Measurements from ENCODE around the gene RMND1. TPM values are rescaled to one million over a fixed set of nuclear protein-coding genes. Genes with fewer than 3 reads are reported as not detected.

Gene RMND1
- total RNA-seq, 1 experiment from 2014 or later = 23.3 TPM

GRCh38 chr6:151408858-151409257 is 43.1 kb downstream of the RMND1 start (continued):
- TF ChIP-seq AR (CRISPR knock-in tag; IDR thresholded peaks at IDR 0.05) (0 out of 2 replicates have a peak, but pooled peaks have one; percentile 14), USF2 (CRISPR knock-in tag; IDR thresholded peaks at IDR 0.05) (no peak), E2F1 (CRISPR knock-in tag; IDR thresholded peaks at IDR 0.05) (no peak), MAX (CRISPR knock-in tag; IDR thresholded peaks at IDR 0.05) (no peak), SMAD3 (CRISPR knock-in tag; IDR thresholded peaks at IDR 0.05; ENCODE audit: borderline replicate concordance) (no peak), GRHL2 (CRISPR knock-in tag; IDR thresholded peaks at IDR 0.05; ENCODE audit: insufficient replicate concordance, severe bottlenecking) (no peak), ZNF219 (CRISPR knock-in tag; IDR thresholded peaks at IDR 0.05; ENCODE audit: borderline replicate concordance) (no peak)

- DNase-seq (ENCODE audit: low spot score) = no peak
- Mint-ChIP-seq H3K36me3 (peaks cover 36% of the 10 kb centered on the region), H3K9me3 (no peaks in the 10 kb centered on the region), H3K4me3 (no peak overlapping the region), H3K27ac (peak overlapping the region; percentile 85; the same call in 1 of the 2 replicates), H3K27me3 (ENCODE audit: low read depth) (no peaks in the 10 kb centered on the region), H3K4me1 (peaks cover 15% of the 10 kb centered on the region)
- no peak for ATAC-seq
- ChIA-PET POLR2A (interaction anchor here (0.6 kb wide), 1 partner anchor 109 kb away, joined by 3 read pairs; no protein-coding TSS in a partner anchor), CTCF (interaction anchor here (0.7 kb wide), 2 partner anchors 119 to 383 kb away, joined by 3 read pairs; no protein-coding TSS in a partner anchor)
- TF ChIP-seq ZNF532 (CRISPR knock-in tag; IDR thresholded peaks at IDR 0.05; ENCODE audit: borderline replicate concordance) (no peak), GTF2I (CRISPR knock-in tag; conservative IDR thresholded peaks at IDR 0.05) (no peak), SP1 (CRISPR knock-in tag; conservative IDR thresholded peaks at IDR 0.05) (no peak)
Observed at GRCh38 chr6:151403919-151404308, 48.0 kb downstream of the RMND1 start.

- TF ChIP-seq RELA (CRISPR knock-in tag; IDR thresholded peaks at IDR 0.05; ENCODE audit: borderline replicate concordance) (no peak), NR1H2 (CRISPR knock-in tag; IDR thresholded peaks at IDR 0.05) (no peak), GTF2I (CRISPR knock-in tag; conservative IDR thresholded peaks at IDR 0.05) (no peak), NFYB (CRISPR knock-in tag; conservative IDR thresholded peaks at IDR 0.05; ENCODE audit: low read depth) (no peak), ZNF263 (CRISPR knock-in tag; IDR thresholded peaks at IDR 0.05; ENCODE audit: low read depth) (no peak)
- POLR2A ChIA-PET = no interaction called here
- Mint-ChIP-seq H3K27me3 (ENCODE audit: low read depth) (no peaks in the 10 kb centered on the region), H3K4me3 (no peak overlapping the region), H3K27ac (0 out of 2 replicates have a peak overlapping the region, but pooled peaks have one; percentile 74), H3K4me1 (peaks cover 23% of the 10 kb centered on the region), H3K9me3 (no peaks in the 10 kb centered on the region), H3K36me3 (peaks cover 39% of the 10 kb centered on the region)
- DNase-seq (ENCODE audit: low spot score) = no peak
- CTCF ChIA-PET = no interaction called here
- no peak for ATAC-seq
Observed at GRCh38 chr6:151402228-151402627, 49.7 kb downstream of the RMND1 start.

Data from WTC11 (cell line).